Bronchus fibroblast of lung (primary cell): ENCODE results near the gene PRSS8. TPM values are rescaled to one million over a fixed set of nuclear protein-coding genes. Genes with fewer than 3 reads are reported as not detected.

Source experiments
- total RNA-seq: library from RNA; depleted of rRNA; stranded (reverse); fragments of >200 nt; gene quantifications from 2 replicates; pipeline ENCODE4 v1.2.3, GENCODE V29; 2015

Gene PRSS8
- total RNA-seq: 0.30 and 1.0 TPM in 2 replicates

GRCh38 chr16:31135535-31136286 is at the start of gene PRSS8:
TSS of gene PRSS8 (minus strand) at chr16:31135727. CDS start at chr16:31135498, 229 bp downstream.

GRCh38 chr16:31179747-31180459 is 44.4 kb upstream of the PRSS8 start, which contains the start of gene FUS:
TSS of gene FUS (plus strand) at chr16:31180139. CDS start at chr16:31180215, 76 bp downstream.

GRCh38 chr16:31149894-31150890 is 14.7 kb upstream of the PRSS8 start, which contains the start of gene PRSS36:
TSS of gene PRSS36 (minus strand) at chr16:31150066. CDS start at chr16:31150035, 31 bp downstream.

DNA sequence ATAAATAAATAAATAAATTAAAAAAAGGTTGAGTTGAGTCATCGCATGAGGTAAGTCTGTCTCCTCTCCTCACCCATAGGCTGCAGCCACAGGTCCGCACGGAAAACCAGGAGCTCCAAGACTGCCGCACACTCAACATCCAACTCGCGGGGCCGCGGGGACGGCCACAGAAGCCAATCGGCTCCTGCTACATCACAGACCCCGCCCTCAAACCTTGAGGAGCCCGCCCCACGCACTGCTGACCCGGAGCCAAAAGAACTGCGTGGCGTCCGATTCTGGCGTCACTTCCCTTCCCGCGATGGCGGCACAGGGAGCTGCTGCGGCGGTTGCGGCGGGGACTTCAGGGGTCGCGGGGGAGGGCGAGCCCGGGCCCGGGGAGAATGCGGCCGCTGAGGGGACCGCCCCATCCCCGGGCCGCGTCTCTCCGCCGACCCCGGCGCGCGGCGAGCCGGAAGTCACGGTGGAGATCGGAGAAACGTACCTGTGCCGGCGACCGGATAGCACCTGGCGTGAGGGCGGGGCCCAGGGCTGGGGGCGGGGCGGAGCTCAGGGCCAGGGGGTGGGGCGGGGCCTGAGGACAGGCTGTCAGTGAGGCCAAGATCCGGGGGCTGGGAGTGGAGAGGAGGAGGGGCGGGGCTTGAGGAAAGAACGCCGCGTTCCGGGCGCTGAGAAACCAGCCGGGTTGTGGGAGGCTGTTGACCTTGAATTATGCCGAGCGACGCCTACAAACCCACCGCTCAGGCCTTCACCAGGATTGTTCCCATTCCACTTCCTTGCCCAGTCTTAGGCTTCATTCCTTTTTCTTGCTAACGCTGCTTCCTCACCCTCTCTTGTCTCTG is 17.9 kb downstream of the PRSS8 start, which contains the start of gene KAT8:
TSS of gene KAT8 (plus strand) at position 281 of the 839 bp plus-strand sequence. CDS start at position 299, 18 bp downstream.

DNA sequence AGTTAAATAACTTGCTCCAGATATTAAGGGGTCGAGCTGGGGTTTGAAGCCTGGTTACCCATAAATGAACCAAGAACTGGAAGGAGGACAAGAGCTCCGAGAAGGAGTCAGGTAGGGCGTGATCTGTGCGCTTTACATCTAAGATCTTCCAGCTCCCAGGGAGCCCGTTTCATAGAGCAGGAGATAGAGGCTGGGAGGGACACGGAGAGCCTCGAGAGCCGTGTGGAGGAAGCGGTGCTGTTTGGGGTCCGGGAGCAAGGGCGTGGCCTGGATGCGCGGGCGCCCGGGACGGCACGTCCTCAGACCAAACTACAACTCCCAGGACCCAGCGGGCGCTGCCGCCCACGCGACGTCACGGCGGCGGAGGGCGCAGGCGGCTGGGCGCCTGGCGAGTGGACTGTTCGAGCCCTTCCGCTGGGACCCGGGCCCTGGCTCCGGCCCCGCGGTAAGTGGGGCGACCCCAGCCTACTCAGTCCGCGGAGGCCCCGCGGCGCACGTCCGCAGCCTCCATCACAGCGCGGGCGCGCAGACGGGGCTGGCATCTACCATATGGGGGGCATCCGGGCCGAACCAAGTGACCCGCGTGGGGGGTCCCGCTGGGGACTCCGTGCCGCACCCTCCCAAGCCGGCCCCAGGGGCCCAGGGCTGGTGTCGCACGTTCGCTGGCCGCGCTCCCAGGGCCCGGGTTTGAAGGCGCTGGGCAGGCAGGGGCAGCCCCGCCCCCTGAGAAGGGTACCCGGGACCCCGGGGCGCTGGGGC is 27.3 kb downstream of the PRSS8 start, which contains the start of gene BCKDK:
TSS of gene BCKDK (plus strand) at position 352 of the 759 bp plus-strand sequence. CDS start 838 bp downstream, outside the sequence.

DNA sequence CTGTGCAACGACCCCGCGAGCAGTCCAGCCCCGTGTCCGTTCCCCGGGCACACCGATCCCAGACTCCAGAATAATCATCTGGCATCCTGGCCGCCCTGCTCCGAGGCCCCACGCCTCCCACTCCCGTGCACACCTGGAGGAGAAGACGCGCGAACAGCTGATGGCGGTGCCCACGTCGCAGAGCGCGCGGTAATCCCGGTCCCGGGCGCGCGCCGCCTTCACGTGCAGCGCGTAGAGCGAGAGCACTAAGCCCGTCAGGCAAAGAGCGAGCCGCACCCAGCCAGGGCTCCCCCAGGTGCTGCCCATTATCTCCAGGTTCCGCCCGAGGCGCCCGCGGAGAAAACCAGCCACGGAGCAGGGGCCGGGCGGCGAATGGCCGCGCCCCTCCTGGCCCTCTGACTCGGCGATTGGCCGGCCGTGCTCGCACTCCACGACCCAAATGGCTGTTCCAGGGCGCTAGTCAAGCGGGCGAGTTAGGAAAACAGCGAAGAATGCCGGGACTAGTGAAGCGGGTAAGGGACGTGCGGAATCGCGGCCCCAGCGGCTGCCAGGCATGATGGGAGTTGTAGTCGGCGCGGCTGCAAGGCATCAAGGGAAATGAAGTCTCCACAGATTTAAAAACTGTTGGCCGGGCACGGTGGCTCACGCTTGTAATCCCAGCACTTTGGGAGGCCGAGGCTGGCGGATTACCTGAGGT is 41.0 kb downstream of the PRSS8 start, which contains the start of gene VKORC1:
TSS of gene VKORC1 (minus strand) at position 374 of the 697 bp plus-strand sequence. CDS start at position 306, 68 bp downstream.

DNA sequence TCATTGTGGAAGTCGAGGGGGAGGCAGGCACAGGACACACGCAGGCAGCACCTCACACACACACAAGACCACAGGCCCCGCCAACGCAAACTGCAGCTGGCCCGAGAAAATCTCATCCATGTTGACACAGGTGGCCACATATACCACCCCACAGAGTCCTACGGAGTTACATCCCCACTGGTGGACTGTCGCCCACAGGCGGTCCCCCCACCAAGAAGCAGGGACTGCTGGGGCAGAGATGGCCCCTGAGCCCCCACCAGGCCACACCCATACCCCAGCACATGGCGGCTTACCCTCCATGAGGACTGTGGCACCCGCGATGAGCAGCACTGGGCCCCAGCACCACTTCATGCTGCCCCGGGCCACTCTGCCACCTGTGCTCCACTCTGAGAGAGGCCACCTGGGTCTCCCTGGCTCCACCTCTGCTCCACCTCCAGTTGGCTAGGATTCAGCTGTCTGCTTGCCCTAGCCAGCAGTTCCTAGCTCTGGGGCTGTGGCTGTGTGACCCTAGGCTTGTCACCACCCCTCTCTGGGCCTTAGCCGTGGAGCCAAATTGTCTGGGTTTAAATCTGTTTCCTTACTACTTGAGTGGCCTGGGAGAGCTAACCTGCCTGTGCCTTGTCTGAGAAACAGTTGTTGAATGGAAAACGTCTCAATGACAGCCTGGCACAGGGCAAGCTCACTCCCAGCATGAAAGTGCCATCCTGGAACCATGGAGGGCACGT is 46.9 kb downstream of the PRSS8 start, which contains the start of gene PRSS53:
TSS of gene PRSS53 (minus strand) at position 485 of the 725 bp plus-strand sequence. CDS start at position 351, 134 bp downstream.

Other genes starting within 250 kb of the PRSS8 start
- gene BCL7C, start 241.7 kb downstream of the PRSS8 start, total RNA-seq: 79.2 and 85.0 TPM in 2 replicates
- 2.5 and 4.7 TPM in 2 replicates for gene CTF1, start 239.1 kb downstream of the PRSS8 start, total RNA-seq
- 16.0 and 19.6 TPM in 2 replicates for gene FBXL19, start 212.2 kb downstream of the PRSS8 start, total RNA-seq
- gene ORAI3, start 186.7 kb downstream of the PRSS8 start, total RNA-seq: 36.0 and 37.8 TPM in 2 replicates
- gene SETD1A, start 178.0 kb downstream of the PRSS8 start, total RNA-seq: 3.7 and 3.9 TPM in 2 replicates
- 20.4 and 20.7 TPM in 2 replicates for gene HSD3B7, start 150.5 kb downstream of the PRSS8 start, total RNA-seq
- 0.50 and 1.2 TPM in 2 replicates for gene STX1B, start 125.1 kb downstream of the PRSS8 start, total RNA-seq
- gene STX4, start 102.2 kb downstream of the PRSS8 start, total RNA-seq: 17.5 and 19.3 TPM in 2 replicates
- gene ZNF668, start 61.5 kb downstream of the PRSS8 start, total RNA-seq: 11.9 and 13.1 TPM in 2 replicates
- 12.4 and 12.9 TPM in 2 replicates for gene ZNF646, start 61.3 kb downstream of the PRSS8 start, total RNA-seq
- gene PRSS53, start 46.8 kb downstream of the PRSS8 start, total RNA-seq: 2.1 and 2.5 TPM in 2 replicates
- gene VKORC1, start 40.9 kb downstream of the PRSS8 start, total RNA-seq: 171 and 200 TPM in 2 replicates
- 63.5 and 66.2 TPM in 2 replicates for gene BCKDK, start 27.3 kb downstream of the PRSS8 start, total RNA-seq
- 40.9 and 41.2 TPM in 2 replicates for gene KAT8, start 18.1 kb downstream of the PRSS8 start, total RNA-seq
- gene PRSS36, start 14.3 kb upstream of the PRSS8 start, total RNA-seq: under 0.01 and 0.30 TPM in 2 replicates
- gene FUS, start 44.4 kb upstream of the PRSS8 start, total RNA-seq: 51.4 and 86.5 TPM in 2 replicates
- gene PYCARD, start 67.0 kb upstream of the PRSS8 start, total RNA-seq: 58.8 and 61.8 TPM in 2 replicates
- under 0.01 TPM in 1 of 2 replicates, not detected in the other for gene TRIM72, start 78.4 kb upstream of the PRSS8 start, total RNA-seq
- not detected in 2 replicates for gene PYDC1, start 81.4 kb upstream of the PRSS8 start, total RNA-seq
- not detected in 2 replicates for gene ITGAM, start 124.2 kb upstream of the PRSS8 start, total RNA-seq
- under 0.01 TPM in 1 of 2 replicates, not detected in the other for gene ITGAX, start 219.4 kb upstream of the PRSS8 start, total RNA-seq